IMR-90 (cell line): ENCODE results near the gene HS3ST6. TPM values are rescaled to one million over a fixed set of nuclear protein-coding genes. Genes with fewer than 3 reads are reported as not detected.

Source experiments
- ATAC-seq: fragments of 200-7000 bp; cut with Tn5 transposase; 2 replicates; pipeline ENCODE4 v1.9.1; 2020; ENCODE audit warnings: low read depth, mild to moderate bottlenecking, moderate library complexity
- BruUV-seq: library from RNA; stranded (reverse); fragments of 400-500 nt; replicated peaks from 2 replicates; lab custom pipeline; 2021; lab: Mats Ljungman, UMichigan
- CTCF ChIA-PET: fragments of 300-600 bp; formaldehyde crosslinking; extraction: SDS; loops from one replicate; lab custom pipeline; 2021; ENCODE audit warnings: antibody characterized with exemption; lab: Yijun Ruan, JAX
- POLR2A ChIA-PET: fragments of 300-600 bp; sonication (Branson Sonifier 250); formaldehyde crosslinking; loops from one replicate; lab custom pipeline; 2022; ENCODE audit warnings: antibody characterized with exemption; ENCODE audit not compliant: unreplicated experiment; lab: Charles Lee
- DNase-seq: peaks from one replicate; pipeline ENCODE4 v3.0.0; 2013
- H2AFZ ChIP-seq: replicated peaks from 2 replicates; pipeline ENCODE3; 2013; ENCODE audit warnings: low read length, mild to moderate bottlenecking; ENCODE audit not compliant: poor library complexity
- H2AK5ac ChIP-seq: 2 replicates; pipeline ENCODE4 v1.6.1; 2013; ENCODE audit warnings: low read depth, low read length, inconsistent platforms
- H2AK9ac ChIP-seq: replicated peaks from 2 replicates; pipeline ENCODE3; 2013; ENCODE audit warnings: mild to moderate bottlenecking, low read depth, low read length, moderate library complexity; ENCODE audit not compliant: poor library complexity
- H2BK120ac ChIP-seq: 2 replicates; pipeline ENCODE4 v1.6.1; 2013; ENCODE audit warnings: low read depth, low read length, inconsistent platforms
- H2BK15ac ChIP-seq: 3 replicates; pipeline ENCODE4 v1.6.1; 2013; ENCODE audit warnings: low read depth, low read length, inconsistent platforms
- H2BK20ac ChIP-seq: 2 replicates; pipeline ENCODE4 v1.6.1; 2013; ENCODE audit warnings: low read depth, mild to moderate bottlenecking, inconsistent platforms, low read length, moderate library complexity
- H2BK5ac ChIP-seq: 2 replicates; pipeline ENCODE4 v1.6.1; 2013; ENCODE audit warnings: mild to moderate bottlenecking, low read depth, low read length, inconsistent platforms; ENCODE audit not compliant: poor library complexity, severe bottlenecking
- H3K14ac ChIP-seq: replicated peaks from 2 replicates; pipeline ENCODE4 v1.6.1; 2013; ENCODE audit warnings: low read depth, low read length, inconsistent platforms
- H3K18ac ChIP-seq: 2 replicates; pipeline ENCODE4 v1.6.1; 2013; ENCODE audit warnings: low read depth, low read length, control low read depth
- H3K23ac ChIP-seq: 2 replicates; pipeline ENCODE4 v1.6.1; 2013; ENCODE audit warnings: low read depth, low read length, inconsistent platforms
- H3K27ac ChIP-seq: 2 replicates; pipeline ENCODE4 v1.5.1; 2013; ENCODE audit warnings: mild to moderate bottlenecking, control low read depth, low read length; ENCODE audit not compliant: insufficient read depth
- H3K27me3 ChIP-seq: 2 replicates; pipeline ENCODE4 v1.6.1; 2013; ENCODE audit warnings: low read length; ENCODE audit not compliant: control insufficient read depth, insufficient read depth
- H3K36me3 ChIP-seq: 2 replicates; pipeline ENCODE4 v1.6.1; 2013; ENCODE audit warnings: low read length, mixed read lengths; ENCODE audit not compliant: control insufficient read depth, insufficient read depth
- H3K4ac ChIP-seq: 2 replicates; pipeline ENCODE4 v1.6.1; 2013; ENCODE audit warnings: low read depth, low read length, inconsistent platforms
- H3K4me1 ChIP-seq: 2 replicates; pipeline ENCODE4 v1.6.1; 2013; ENCODE audit warnings: low read length, mixed read lengths; ENCODE audit not compliant: control insufficient read depth, insufficient read depth
- H3K4me2 ChIP-seq: 2 replicates; pipeline ENCODE4 v1.6.1; 2013; ENCODE audit warnings: low read depth, mild to moderate bottlenecking, control low read depth, low read length, moderate library complexity
- H3K4me3 ChIP-seq: 2 replicates; pipeline ENCODE4 v1.5.1; 2013; ENCODE audit warnings: low read depth, mild to moderate bottlenecking, control low read depth, low read length, moderate library complexity; ENCODE audit not compliant: insufficient read depth
- H3K56ac ChIP-seq: 2 replicates; pipeline ENCODE4 v1.6.1; 2013; ENCODE audit warnings: low read length, inconsistent platforms; ENCODE audit not compliant: insufficient read depth; ENCODE audit errors: extremely low read depth
- H3K79me1 ChIP-seq, 2 experiments: 2 replicates each; pipeline ENCODE4 v1.6.1; 2013; ENCODE audit warnings: low read length in 2 of 2, inconsistent platforms in 1 of 2, low read depth in 1 of 2
- H3K9ac ChIP-seq: 2 replicates; pipeline ENCODE4 v1.6.1; 2013; ENCODE audit warnings: low read depth, low read length, control low read depth
- H3K9me1 ChIP-seq: 2 replicates; pipeline ENCODE4 v1.6.1; 2013; ENCODE audit warnings: low read length, inconsistent platforms; ENCODE audit not compliant: insufficient read depth
- H3K9me3 ChIP-seq: 2 replicates; pipeline ENCODE4 v1.6.1; 2013; ENCODE audit warnings: low read length; ENCODE audit not compliant: control insufficient read depth, insufficient read depth
- H4K20me1 ChIP-seq: 2 replicates; pipeline ENCODE4 v1.6.1; 2013; ENCODE audit warnings: low read length, inconsistent platforms; ENCODE audit not compliant: insufficient read depth
- H4K5ac ChIP-seq: 2 replicates; pipeline ENCODE4 v1.6.1; 2013; ENCODE audit warnings: mild to moderate bottlenecking, low read depth, low read length, control low read depth
- H4K8ac ChIP-seq, 2 experiments: 2 replicates each; pipeline ENCODE4 v1.6.1; 2013; ENCODE audit warnings: low read depth in 2 of 2, low read length in 2 of 2, control low read depth in 1 of 2, inconsistent platforms in 1 of 2
- H4K91ac ChIP-seq: 2 replicates; pipeline ENCODE4 v1.6.1; 2013; ENCODE audit warnings: low read depth, low read length, inconsistent platforms; ENCODE audit not compliant: insufficient read depth
- BHLHE40 ChIP-seq: fragments of 150-350 bp; IDR thresholded peaks from 2 replicates; pipeline ENCODE4 v1.6.1; 2016; ENCODE audit warnings: mild to moderate bottlenecking, low read depth, low read length
- CHD1 ChIP-seq: IDR thresholded peaks from 2 replicates; pipeline ENCODE4 v1.6.1; 2012; ENCODE audit warnings: low read depth, low read length, improper control_type of control experiment
- FOS ChIP-seq: fragments of 150-350 bp; IDR thresholded peaks from 2 replicates; pipeline ENCODE4 v1.6.1; 2016; ENCODE audit warnings: low read depth, low read length
- MAZ ChIP-seq: IDR thresholded peaks from 2 replicates; pipeline ENCODE4 v1.6.1; 2012; ENCODE audit warnings: low read depth, mild to moderate bottlenecking, low read length, improper control_type of control experiment, moderate library complexity, borderline replicate concordance
- MXI1 ChIP-seq: IDR thresholded peaks from 2 replicates; pipeline ENCODE4 v1.6.1; 2012; ENCODE audit warnings: low read depth, mild to moderate bottlenecking, low read length, moderate library complexity, borderline replicate concordance
- NFE2L2 ChIP-seq: fragments of 150-350 bp; IDR thresholded peaks from 2 replicates; pipeline ENCODE4 v1.6.1; 2016; ENCODE audit warnings: low read depth, mild to moderate bottlenecking, low read length
- RAD21 ChIP-seq: IDR thresholded peaks from 2 replicates; pipeline ENCODE4 v1.6.1; 2012; ENCODE audit warnings: low read length, improper control_type of control experiment
- RFX5 ChIP-seq: IDR thresholded peaks from 2 replicates; pipeline ENCODE4 v1.8.0; 2012; ENCODE audit warnings: low read depth, mild to moderate bottlenecking, low read length, moderate library complexity
- USF2 ChIP-seq: fragments of 150-350 bp; IDR thresholded peaks from 2 replicates; pipeline ENCODE4 v1.6.1; 2017; ENCODE audit warnings: mild to moderate bottlenecking, antibody characterized with exemption, low read length, low read depth
- WGBS, 2 experiments: methylation state at CpG; one replicate each; pipeline versions ENCODE4 v1.1.5 to v1.1.7; 2013; ENCODE audit warnings: missing lambda C conversion rate in 2 of 2; ENCODE audit not compliant: insufficient read length in 1 of 2; ENCODE audit errors: extremely low coverage in 2 of 2; 5-methylcytosine and 5-hydroxymethylcytosine counted together
- dilution Hi-C: fragments of 300-500 bp; cut with HindIII; formaldehyde crosslinking; loops from one replicate; pipeline ENCODE4 v1.14.3; 2018; ENCODE audit warnings: low sequenced_read_pairs; ENCODE audit not compliant: unreplicated experiment
- in situ Hi-C: fragments of 300-500 bp; cut with MboI; formaldehyde crosslinking; loops from 3 replicates; pipeline ENCODE4 v1.14.3; 2019; ENCODE audit warnings: low sequenced_read_pairs, inconsistent platforms, mixed read lengths
- intact Hi-C: fragments of 100-400 bp; cut with micrococcal nuclease; formaldehyde crosslinking; loops from 2 replicates; pipeline ENCODE4 v1.10.0; 2022
- polyA plus RNA-seq, 3 experiments: library from polyadenylated mRNA; depleted of rRNA; stranded (reverse); fragments of >200 nt; gene quantifications; 2 replicates each; pipeline ENCODE4 v1.2.3, GENCODE V29; 2012; ENCODE audit warnings: low replicate concordance in 1 of 3
- total RNA-seq: library from RNA; depleted of rRNA; stranded (reverse); fragments of >200 nt; gene quantifications from 2 replicates; pipeline ENCODE4 v1.2.3, GENCODE V29; 2012

The HS3ST6 gene
- total and polyA plus RNA-seq, 2 of the 4 experiments (the other 2 are of a cell fraction) = not detected

- H3K18ac ChIP-seq = no peak overlapping the region
- POLR2A ChIA-PET = no interaction called here
- no peak overlapping the region for H2BK15ac ChIP-seq
- H2AFZ ChIP-seq = no peak overlapping the region
- H3K14ac ChIP-seq = no peak overlapping the region
- H3K23ac ChIP-seq = no peak overlapping the region
- H3K9me1 ChIP-seq = no peaks in the 10 kb centered on the region
- H4K8ac ChIP-seq = no peak overlapping the region
- no peaks in the 10 kb centered on the region for H3K36me3 ChIP-seq
- BruUV-seq = no TSS peak
- no peak overlapping the region for H2BK120ac ChIP-seq
- H3K4me1 ChIP-seq = no peaks in the 10 kb centered on the region
- no peak overlapping the region for H3K4me2 ChIP-seq
- H3K27ac ChIP-seq = no peak overlapping the region
- TF ChIP-seq MAZ (no peak), MXI1 (no peak), NFE2L2 (no peak), RAD21 (no peak), USF2 (no peak), RFX5 (no peak), BHLHE40 (no peak), FOS (no peak), CHD1 (no peak)
- no peak overlapping the region for H3K56ac ChIP-seq
- WGBS, 2 experiments = 76% methylated on average over 10 of the region's 16 CpGs; no CpG with 5 or more reads in 1 of the 2 experiments
- intact Hi-C loops = no loop called here
- H3K9ac ChIP-seq = no peak overlapping the region
- H3K79me1 ChIP-seq = no peaks in the 10 kb centered on the region
- H4K20me1 ChIP-seq = no peaks in the 10 kb centered on the region
- in situ Hi-C loops = loop anchor here (25.0 kb wide), 1 partner anchor 487 kb away; no protein-coding TSS in a partner anchor
- H2BK5ac ChIP-seq = no peak overlapping the region
- H2AK9ac ChIP-seq = no peak overlapping the region
- H4K91ac ChIP-seq = no peak overlapping the region
- no peak overlapping the region for H3K4ac ChIP-seq
- no peaks in the 10 kb centered on the region for H3K9me3 ChIP-seq
- H2AK5ac ChIP-seq = no peak overlapping the region
- H3K4me3 ChIP-seq = no peak overlapping the region
- dilution Hi-C loops = no loop called here
- ATAC-seq (no peak), DNase-seq (no peak)
- no peak overlapping the region for H2BK20ac ChIP-seq
- CTCF ChIA-PET = no interaction called here
- no peak overlapping the region for H4K5ac ChIP-seq
- H3K27me3 ChIP-seq = peaks cover 46% of the 10 kb centered on the region
Observed at GRCh38 chr16:1899641-1900451, 18.4 kb downstream of the HS3ST6 start.
